Measurements from ENCODE around the gene ZDHHC17. TPM values are rescaled to one million over a fixed set of nuclear protein-coding genes. Genes with fewer than 3 reads are reported as not detected.

Gene ZDHHC17
- total RNA-seq, 4 donors from 2014 or later = 38.6 to 60.7 (median 56.3) TPM

DNA sequence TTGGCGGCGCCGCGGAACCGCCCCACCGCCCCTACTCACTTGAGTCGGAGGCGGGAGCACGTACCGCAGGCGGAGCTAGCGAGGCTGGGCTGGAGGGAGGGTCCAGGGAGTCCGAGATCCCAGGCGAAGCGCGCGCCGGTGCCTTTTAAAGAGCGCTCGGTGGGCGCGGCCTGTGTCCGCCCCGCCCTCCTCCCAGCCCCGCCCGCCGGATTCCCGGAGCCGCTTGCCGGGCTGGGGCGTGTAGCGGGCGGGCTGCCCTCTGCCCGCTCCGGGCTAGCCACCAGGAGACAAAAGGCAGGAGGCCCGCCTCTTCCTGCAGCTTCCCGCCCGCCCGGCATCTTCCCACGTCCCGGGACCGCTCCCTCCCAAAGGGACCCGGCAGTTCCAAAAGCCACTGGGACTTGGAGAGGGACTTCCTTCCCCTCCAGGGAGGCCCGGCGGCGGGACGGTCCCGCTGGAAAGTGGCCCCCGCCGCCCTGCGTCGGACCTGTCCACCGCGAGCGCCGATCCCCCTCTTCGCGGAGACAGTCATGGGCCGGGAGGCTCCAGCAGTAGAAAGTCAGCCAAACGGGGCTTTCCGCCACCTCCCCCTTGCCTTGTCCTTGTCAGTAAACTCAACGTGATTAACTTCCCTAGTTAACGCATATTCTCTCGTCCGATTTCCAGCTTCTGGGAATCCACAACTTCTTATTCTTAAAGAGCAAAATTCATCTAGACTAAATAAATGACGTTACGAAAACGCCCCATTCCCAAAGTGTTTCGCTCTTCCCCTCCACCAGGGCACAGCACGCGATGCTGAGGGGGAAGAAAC, 115.2 kb downstream of the ZDHHC17 start, which contains the start of gene CSRP2:
CSRP2 (minus strand) TSS at position 121 of the 811 bp plus-strand sequence. CDS start 12,759 bp downstream, outside the sequence.
- TF ChIP-seq CTCF (IDR thresholded peaks at IDR 0.05; ENCODE audit: low read depth) = no peak

- TF ChIP-seq CTCF (IDR thresholded peaks at IDR 0.05; ENCODE audit: low read depth) = no peak
Observed at GRCh38 chr12:76879710-76880518, 116.0 kb downstream of the ZDHHC17 start.

GRCh38 chr12:76880519-76881023, 116.7 kb downstream of the ZDHHC17 start:
- TF ChIP-seq CTCF (IDR thresholded peaks at IDR 0.05; ENCODE audit: low read depth) = no peak

DNA sequence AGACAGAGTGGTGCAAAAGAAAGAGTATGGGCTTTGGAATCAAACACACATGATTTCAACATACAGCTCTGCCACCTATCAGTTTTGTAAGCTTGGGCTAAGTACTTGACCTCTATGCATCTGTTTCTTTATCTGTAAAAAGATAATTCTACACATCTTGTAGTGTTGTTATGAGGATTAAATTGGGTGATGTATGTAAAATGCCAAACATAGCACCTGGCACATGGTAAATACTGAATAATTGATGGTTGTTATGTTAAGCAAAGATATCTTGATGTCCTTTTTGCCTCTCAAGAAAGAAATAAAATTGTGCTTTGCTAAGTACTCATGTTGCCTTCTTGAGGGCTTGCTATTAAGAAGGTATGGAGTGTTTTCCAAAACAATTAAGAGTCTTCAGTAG, 117.2 kb downstream of the ZDHHC17 start:
- no peak for TF ChIP-seq CTCF (IDR thresholded peaks at IDR 0.05; ENCODE audit: low read depth)

DNA sequence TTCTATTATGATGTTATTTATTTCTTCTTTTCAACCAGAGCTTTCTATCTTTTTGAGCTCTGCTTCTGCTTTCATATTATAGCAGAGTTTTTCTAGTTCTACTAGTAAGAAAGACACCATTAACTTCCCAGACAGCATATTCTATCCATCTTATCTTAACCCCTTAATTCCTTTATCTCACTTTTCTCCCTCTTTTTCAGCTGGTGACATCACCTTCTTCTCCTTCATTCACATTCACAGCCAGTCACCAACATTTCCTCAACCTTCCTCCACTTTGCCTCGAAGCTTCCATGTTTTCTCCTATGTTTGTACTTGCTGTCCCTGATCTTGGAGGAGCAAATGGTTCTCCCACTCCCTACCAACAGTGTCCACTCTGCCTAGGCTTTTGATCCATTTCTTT, 118.5 kb downstream of the ZDHHC17 start:
- TF ChIP-seq CTCF (IDR thresholded peaks at IDR 0.05; ENCODE audit: low read depth) = no peak

DNA sequence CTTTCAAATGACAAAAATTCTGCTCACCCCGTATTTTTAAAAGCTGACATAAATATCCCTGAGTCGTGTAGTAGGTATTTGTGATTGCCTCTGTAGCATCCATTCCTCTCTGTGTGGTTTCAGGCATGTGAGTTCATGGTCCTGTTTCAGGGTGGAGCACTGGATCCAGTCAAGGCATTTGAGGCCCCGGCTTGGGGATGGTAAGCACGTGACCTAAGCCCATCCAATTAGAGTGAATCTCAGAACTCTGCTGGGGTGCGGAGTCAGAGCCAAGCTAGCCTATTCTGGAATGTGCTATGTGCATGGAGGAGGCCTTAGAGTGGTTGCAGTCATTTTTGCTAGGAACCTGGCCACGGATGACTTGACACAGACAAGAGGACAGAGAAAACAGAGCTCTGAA, 119.2 kb downstream of the ZDHHC17 start:
- no peak for TF ChIP-seq CTCF (IDR thresholded peaks at IDR 0.05; ENCODE audit: low read depth)

DNA sequence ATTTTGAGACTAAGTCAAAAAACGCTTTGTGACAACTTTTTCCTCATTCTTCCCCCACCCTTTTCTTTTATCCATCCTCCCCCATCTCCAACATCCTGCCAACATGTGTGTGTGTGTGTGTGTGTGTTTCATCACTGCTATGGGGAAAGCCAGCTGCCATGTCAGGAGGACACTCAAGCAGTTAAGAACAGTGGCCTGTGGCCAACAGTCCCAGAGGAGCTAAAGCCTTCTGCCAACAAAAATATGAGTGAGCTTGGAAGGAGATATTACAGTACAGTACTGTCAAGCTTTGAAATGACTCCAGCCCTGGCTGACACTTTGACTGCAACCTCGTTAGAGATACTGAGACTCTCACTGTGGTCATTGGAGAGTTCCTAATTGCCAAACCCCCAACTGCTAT, 119.9 kb downstream of the ZDHHC17 start:
- TF ChIP-seq CTCF (IDR thresholded peaks at IDR 0.05; ENCODE audit: low read depth) = no peak
